ENCODE data around the gene ELOVL7.

GRCh38 chr5:60833520-60833919 lies 10.5 kb downstream of the ELOVL7 start:
- no peak for TF ChIP-seq CTCF (IDR thresholded peaks at IDR 0.05)
- no peak for TF ChIP-seq EZH2 (IDR thresholded peaks at IDR 0.05; ENCODE audit: borderline replicate concordance, insufficient read depth, low read depth, low read length, poor library complexity, severe bottlenecking)
